NCI-H2171 (cell line): ENCODE data around the gene WDR86.

Experiments
- DNase-seq: peaks from one replicate; lab custom pipeline; 2025; lab: John Stamatoyannopoulos, UW

The WDR86 gene

DNA sequence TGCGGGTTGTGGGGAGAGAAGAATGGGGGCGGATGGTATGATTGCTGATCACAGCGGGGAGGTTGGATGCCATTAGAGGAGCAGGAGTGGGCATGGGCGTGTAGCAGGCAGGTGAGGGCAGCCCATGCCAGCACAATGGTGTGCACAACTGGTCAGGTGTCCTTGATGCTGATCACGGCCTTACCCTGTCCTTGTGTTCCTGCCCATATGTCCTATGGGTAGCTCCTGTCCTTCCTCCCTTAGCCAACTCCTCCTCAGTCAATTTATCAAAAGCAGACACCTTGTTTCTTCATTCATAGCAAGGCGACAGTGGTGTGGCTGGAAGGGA, 30.7 kb downstream of the WDR86 start:
- no peak for DNase-seq

DNA sequence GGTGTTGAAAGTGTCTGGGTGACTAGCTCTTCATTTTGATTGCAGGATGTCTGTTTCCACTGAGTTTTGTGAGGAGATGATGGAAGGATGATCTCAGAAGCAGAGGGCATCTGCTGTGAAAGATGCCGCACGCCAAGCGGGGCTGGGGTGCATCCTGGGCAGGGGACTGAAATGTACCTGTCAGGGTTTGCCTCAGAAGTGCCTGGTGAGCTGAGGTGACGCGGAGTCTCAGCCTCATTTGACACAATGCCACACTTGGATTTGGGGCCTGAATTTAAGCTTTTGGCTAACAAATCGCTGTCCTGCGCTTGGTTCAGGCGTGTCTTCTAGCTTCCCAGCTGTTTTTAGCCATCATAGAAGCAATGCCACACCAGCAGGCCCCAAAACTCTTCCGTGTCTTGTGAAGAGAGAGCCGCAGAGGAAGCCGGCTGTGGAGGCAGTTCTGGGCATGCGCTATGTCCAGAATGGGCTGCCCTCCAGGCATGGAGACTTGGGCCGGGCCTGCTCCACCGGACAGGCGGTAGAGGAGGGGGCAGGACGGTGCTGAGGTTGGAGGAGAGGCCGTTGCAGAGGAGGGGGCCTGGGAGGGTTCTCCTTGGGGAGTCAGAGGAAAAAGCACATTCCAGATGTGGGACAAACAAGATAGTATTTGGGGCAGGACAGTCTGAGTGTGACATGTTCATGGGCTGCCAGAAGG, 31.2 kb downstream of the WDR86 start:
- DNase-seq: no peak

DNA sequence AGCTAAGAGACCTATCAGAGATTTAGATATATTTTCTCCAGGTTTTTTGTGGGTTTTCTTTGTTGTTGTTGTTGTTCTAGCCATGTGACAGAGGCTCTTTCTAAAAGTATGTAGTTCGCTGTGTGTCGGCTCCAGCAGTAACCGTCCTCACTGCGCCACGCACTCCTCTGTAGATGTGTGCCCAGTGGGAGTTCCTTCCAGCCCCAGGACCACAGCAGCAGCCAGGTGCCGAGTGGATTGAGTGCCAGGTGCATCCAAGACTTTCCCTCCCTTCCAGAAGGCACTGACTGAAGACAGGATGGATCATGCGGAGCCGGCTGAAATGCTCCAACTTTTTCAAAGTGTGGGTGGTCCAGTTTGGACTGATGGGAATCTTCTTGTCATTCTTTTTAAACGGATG, 31.8 kb downstream of the WDR86 start:
- DNase-seq: no peak

DNA sequence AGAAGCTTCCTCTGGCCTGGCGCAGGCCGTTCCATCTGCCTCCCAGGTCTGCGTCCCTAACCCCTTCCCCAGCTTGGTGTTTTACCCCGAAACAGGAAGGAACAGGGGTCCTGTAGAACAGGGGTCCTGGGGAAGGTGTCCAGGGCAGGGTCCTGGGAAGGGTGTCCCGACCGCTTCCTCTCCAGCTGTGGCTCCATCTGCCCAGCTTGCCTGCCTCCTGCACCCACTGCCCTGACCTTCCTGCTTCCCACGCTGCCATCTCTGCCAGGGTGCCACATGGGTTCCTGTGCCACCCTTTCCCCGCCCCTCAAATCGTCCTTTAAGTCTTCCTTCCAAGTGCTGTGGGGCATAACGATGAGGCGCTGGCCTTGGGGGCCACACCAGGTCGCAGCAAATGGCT, 32.4 kb downstream of the WDR86 start:
- DNase-seq: no peak

DNA sequence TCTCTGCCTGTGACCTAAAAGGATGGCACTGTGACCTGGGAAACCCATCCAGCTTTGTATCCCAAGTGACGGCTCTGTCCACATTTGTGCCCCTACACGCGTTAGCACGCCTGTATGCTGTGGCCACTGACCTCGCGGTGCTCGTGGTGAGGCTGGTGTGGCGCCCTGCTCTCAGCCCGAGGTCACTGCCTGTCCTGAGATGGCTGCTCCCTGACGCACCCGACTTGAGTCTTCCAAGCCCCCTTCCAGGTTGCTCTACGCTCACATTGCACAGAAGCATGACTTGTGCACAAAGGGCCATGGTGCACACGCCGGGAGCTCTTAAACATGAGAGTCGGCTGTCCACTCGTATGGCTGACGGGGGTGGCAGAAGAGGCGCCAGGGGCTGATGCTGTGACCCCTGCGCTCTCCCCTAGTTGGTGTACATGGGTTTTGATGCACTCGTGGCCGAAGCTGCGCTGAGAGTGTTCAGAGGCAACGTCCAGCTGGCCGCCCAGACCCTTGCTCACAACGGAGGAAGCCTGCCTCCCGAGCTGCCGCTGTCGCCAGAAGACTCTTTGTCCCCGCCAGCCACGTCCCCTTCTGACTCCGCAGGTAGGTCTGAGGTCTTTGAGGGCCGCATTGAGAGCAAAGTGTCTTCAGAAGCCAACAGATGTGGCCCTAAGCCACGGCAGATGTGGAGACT, 33.5 kb downstream of the WDR86 start:
- no peak for DNase-seq

DNA sequence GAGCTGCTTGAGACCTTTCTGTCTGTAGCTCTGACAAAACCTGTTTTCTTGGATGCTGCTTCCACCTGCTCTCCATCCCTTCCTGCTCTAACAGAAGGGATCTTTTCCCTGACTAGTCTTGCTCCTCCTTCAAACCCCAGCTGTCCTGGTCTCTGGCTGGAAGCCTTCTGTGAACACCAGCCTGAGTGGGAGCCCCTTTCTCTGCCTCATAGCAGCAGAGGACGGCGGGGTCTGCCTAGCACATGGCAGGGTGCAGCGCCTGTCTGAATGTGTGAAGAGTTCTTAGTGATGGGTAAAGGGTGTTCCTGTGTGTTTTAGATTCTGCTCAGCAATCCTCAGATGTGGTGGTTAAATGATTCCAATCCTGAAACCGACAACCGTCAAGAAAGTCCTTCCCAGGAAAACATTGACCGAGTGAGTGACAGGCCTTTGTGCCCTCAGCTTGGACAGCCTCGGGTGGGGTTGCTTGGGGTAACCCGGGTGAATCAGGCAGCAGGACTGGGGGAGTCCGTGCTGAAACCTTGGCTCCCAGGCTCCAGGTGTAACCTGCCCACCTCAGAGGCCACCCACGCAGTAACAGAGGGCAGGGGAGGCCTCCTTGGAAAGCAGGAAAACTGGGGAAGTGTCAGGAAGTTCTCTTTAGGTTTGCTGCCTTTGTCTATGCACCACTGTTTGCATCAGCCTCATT, 34.2 kb downstream of the WDR86 start:
- no peak for DNase-seq

DNA sequence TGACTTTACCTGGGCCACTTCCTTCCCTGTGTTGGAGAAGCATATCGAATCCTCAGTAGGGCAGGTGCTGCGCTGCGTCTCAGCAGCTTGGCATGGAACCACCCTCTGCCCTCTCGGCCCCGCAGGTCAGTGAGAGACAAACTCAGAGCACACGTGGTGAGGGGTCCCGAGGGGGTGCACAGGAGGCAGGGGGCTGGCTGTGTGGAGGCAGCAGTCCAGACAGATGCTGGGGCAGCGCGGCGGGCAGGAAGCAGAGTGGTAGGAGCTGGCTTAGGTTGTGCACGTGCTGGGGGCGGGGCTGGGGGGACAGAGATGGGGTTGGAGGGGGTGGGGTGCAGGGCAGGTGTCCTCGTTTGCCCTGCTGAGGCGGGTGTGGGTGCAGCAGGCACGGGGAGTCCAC, 35.1 kb downstream of the WDR86 start:
- no peak for DNase-seq

DNA sequence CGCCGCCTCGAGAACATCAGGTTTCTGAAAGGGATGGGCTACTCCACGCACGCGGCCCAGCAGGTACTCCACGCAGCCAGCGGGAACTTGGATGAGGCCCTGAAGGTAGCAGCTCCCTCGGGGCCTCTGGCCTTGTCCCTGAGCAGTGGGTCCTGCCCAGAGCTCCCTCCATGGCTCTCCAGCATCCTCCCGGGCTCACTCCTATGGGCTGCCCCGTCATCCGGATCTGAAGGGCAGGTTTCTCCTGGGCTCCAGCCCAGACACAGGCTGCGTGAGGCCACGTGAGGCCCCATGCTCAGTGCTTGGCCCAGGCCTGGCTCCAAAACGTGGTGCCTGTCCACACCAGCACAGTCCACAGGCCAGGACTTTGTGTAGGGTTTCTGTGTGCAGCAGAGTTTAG, 35.7 kb downstream of the WDR86 start:
- DNase-seq: no peak

DNA sequence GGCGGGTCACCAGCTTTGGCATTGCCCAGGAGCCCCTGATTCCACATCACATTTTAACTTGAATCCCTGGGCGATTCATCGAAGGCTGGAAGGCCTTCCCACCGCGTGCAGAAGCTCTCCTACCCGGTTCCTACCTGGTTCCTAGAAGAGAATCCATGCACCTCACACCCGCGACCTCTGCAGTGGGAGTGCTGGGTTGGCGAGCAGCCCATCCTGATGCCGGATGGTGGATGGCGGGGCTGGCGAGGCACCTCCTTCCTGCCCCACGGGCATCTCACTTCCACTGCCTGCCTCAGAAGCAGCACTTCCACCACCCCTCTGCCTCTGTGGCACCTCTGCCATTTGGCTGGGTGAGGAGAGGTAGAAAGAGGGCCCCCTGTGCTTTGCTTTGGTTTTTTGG, 36.2 kb downstream of the WDR86 start:
- DNase-seq: no peak

DNA sequence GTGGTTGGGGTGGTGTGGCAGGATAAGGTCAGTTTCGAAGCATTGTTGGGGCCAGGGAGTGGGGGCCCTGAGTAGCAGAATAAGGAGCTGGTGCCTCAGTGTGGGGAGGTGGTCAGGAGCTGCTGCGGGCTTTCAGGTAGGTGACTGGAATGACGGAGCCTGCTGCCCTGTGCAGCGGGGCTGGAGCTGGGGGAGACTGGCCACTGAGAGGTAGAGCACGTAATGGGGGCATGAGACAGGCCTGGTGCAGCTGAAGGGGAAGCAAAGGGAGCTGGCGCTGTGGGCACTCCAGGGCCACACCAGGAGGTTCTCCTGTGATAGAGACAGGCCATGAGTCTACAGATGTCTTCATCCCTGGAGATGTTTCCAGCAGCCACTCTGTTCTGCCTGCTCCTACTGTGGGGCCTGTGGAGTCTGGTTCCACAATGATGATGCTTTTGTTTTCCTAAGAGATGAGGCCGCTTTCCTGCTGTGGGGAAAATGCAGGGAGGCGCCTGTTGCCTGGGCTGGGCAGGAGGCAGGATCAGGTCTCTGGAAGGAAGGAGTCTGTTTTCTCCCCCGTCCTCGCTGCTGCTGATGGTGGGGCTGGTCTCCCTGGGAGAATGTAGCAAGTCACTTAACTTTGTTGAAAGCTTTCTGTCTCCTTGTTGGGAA, 37.1 kb downstream of the WDR86 start:
- DNase-seq: no peak

DNA sequence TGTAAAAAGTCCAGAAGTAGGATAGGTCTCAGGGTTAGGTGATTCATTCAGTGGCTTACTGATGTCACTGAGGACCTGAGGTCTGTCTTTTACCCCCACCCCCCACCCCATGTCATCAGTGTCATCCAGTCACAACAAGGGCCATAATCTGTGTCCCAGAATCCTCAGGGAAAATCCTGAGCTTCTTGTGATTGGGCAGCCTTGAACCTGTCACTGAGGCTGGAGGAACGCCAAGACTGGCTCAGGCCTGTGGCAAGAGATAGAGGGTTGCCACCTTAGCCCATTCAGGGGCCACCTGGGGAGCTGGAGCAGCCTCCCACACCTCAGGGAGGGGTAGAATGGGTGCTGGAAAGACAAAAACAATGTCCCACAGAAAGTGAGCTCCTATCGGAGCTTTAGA, 38.6 kb downstream of the WDR86 start:
- no peak for DNase-seq

DNA sequence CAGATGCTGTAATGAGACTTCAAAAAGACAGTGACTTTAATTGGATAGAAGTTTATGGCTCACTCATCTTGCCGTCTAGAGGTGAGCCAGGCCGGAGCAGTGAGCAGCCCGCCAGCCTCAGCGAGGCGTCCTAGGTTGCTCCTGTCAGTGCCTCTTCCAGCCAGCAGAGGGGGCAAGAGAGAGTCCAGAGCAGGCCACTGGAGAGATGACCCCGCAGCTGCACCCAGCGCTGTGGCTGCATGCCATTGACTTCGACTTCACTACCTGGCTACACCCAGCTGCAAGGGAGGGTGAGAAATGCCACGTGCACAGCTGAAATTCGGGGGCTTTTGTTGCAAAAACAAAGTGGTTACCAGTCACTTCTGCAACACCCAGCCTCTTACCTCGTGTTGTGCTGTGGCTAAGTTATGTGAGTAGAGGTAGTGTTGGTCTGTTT, 41.7 kb downstream of the WDR86 start:
- no peak for DNase-seq

DNA sequence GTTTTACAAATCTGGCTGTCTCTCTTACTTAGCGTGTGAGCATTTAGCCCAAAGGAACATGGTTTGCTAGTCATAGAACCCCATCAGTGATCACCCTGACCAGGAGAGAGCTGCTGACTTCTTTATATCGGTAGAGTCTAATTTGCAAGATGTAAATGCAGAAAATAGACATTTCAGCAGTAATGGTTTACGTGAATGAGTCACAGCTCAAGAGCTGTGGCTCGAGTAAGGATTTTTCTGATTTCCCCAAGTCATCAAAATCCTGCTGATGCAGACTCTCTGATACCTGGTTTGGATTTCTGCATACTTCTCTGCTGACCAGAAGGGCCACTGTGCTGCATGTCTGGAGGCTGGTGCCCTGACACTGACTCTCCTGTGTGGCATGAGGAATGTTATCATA, 42.6 kb downstream of the WDR86 start:
- no peak for DNase-seq

DNA sequence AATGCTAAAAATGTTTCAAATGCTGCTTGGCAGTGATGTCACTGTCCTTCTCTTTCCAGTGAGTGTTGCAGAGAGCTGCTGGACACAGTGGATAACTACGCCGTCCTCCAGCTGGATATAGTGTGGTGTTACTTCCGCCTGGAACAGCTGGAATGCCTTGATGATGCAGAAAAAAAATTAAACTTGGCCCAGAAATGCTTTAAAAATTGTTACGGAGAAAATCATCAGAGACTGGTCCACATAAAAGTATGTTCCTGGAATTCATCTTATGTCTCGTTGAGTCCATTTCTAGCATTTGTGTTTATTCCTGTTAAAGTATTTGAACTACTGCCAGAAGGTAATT, 43.0 kb downstream of the WDR86 start:
- DNase-seq: no peak

DNA sequence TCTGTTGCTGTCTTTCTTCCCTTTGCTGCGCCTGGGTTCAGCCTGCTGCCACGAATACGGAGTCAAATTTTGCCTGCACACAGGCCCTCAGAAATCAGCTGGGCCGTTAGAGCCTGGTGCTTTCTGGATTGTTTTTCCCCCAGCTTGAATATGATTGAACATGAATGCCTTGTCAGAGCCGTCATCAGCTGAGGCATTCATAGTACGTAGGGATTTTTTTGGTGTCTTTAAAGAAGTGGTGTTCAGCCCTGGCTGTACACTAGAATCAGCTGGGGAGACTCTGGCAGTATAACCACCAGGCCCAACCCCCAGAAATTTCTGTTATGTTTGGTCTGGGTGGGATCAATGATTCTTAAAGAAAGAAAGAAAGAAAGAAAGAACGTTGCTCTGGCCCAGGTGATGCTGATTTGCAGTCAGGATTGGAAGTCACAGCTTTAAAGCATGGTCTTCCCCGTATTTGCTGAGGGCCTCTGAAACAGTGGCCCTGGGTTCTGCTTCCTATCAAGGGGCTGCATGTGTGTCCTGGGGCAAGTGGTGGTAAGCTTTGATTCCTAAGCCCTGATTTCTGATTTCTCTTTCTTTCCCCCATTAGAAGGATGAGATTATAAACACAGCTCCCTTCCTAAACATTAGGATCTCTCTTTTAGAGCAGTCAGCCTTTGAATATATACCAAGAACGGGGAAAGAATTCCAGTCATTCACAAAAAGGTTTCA, 43.5 kb downstream of the WDR86 start:
- DNase-seq: no peak

DNA sequence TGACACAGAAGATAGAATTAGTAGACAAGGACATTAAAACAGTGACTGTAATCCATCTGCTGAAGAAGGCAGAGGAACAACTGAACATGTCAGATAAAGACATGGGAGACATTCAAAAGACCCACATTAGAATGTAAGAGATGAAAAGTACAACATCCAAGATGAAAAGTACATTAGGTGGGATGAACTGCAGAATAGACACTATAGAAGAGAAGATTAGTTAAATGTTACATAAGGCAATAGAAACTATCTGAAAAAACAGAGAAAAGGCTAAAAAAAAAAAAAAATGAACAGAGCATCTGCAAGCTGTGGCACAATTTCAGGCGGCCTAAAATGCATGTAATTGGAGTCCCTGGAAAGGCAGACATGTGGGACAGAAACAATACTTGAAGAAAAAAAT, 46.7 kb downstream of the WDR86 start:
- no peak for DNase-seq

DNA sequence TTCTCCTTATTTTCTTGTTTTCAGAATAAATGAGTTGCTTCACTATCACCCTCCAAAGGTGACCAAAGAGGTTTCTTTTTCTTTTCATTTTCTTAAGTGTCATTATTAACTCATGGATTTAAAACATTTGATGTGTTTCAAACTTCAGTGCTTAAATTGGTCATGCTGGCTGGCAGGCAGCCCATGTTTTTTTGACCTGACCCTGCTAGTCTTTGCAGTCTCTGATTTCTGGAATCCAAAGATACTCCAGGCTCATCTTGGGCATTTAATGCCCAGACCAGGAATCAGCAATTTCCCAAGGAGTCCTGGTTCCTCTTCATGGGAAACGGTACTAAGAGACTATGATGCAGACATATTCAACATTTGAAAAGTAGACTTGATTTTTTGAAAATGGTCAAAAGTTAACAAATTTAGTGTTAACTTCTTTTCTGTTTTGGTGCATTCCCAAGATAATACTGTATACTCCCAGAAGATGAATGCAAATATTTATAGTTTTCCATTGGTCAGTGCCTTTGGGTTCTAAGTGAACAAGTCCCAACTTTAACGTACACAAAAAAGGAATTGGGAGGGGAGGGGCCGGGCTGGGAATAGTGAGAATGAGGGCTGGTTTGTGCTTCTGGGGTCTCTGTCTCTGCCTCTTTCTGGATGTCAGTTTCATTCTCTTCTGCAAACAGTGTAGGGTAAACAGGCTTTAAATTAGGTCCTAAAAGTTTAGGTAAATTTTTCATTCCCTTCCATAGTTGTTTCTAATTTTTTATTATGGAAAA, 48.5 kb downstream of the WDR86 start:
- no peak for DNase-seq

DNA sequence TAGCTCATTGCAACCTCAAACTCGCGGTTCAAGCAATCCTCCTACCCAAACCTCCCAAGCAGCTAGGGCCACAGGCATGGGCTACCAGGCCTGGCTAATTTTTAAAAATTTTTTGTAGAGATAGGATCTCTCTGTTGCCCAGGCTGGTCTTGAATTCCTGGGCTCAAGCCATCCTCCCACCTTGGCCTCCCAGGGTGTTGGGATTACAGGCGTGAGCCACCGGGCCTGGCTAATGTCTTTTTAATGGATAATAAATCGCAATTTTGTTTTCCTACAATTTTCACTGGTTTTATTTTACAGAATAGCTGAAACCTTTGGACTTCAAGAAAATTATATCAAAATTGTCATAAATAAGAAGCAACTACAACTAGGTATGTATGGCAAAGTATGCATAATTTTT, 57.3 kb downstream of the WDR86 start:
- DNase-seq: no peak

DNA sequence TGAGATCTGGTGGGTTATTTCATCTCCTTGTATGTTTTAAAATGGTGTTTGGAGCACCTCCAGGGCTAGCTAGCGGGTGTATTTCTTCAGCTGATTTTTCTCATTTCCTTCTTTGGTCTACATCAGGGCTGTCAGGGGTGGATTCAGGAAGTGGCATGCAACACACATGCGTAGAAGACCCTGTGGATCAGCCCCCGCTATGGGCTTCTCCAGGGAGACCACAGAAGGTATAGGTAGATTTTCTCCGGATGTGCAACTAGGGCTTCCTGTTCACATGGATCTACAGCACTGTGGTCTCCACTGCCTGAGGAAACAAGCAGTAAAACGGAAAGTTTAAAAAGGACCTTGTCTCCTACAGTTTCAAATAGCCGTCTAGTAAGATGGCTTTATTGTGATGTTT, 57.9 kb downstream of the WDR86 start:
- no peak for DNase-seq

DNA sequence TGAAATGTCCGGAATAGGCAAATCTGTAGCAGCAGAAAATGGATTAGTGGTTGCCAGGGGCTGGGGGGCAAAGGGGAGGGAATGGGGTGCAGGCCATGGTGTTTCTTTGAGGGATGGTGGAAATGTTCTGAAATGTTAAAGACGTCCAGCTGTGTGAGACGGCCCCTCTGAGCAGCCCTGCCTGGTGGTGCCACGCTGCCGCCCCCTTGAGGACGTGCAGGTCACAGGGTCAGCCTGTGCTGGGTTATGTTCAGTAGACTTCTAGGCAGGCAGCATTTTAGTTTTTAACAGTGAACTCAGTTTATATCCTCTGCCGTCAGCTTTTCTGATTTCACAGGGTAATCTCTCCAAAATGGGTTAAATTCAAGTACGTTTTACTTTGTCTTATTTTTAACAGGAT, 58.8 kb downstream of the WDR86 start:
- no peak for DNase-seq

DNA sequence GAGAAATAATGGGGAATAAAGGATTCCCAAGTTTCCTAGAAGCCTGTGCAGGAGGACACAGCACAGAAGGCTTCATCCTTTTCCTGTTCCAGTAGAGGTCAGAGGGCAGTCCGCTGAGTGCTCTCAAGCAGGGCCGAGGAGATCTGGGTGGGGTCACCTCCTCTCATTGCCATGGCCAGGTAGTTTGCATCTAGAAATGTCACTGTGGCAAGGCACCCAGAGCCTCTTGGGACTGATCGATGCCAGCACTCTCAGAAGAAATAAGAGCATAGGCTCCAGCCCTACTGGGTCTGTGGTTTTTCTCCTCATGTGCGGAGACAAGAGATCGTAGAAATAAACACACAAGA, 60.4 kb downstream of the WDR86 start:
- DNase-seq: no peak

DNA sequence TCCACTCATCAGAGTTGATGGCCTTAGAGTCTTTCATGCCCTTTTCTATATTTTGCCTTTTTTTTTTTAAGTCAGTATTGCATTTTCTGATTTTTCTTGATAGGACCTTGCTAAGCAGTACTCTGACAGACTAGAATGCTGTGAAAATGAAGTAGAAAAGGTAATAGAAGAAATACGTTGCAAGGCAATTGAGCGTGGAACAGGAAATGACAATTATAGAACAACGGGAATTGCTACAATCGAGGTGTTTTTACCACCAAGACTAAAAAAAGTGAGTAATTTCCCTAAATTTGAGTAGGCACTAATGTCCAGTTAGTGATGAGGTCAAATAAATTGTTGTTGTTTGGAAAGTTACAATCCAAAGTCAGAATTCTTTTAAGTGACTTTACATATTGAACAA, 60.9 kb downstream of the WDR86 start:
- DNase-seq: no peak
